ENCODE data around the gene LRRK1.

- TF ChIP-seq, protein P1, sequence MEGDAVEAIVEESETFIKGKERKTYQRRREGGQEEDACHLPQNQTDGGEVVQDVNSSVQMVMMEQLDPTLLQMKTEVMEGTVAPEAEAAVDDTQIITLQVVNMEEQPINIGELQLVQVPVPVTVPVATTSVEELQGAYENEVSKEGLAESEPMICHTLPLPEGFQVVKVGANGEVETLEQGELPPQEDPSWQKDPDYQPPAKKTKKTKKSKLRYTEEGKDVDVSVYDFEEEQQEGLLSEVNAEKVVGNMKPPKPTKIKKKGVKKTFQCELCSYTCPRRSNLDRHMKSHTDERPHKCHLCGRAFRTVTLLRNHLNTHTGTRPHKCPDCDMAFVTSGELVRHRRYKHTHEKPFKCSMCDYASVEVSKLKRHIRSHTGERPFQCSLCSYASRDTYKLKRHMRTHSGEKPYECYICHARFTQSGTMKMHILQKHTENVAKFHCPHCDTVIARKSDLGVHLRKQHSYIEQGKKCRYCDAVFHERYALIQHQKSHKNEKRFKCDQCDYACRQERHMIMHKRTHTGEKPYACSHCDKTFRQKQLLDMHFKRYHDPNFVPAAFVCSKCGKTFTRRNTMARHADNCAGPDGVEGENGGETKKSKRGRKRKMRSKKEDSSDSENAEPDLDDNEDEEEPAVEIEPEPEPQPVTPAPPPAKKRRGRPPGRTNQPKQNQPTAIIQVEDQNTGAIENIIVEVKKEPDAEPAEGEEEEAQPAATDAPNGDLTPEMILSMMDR (IDR thresholded peaks at IDR 0.05; ENCODE audit: low read depth, low read length), result no peak
- TF ChIP-seq EZH2phosphoT487 (IDR thresholded peaks at IDR 0.05; ENCODE audit: low read depth), result no peak
Observed at GRCh38 chr15:101037090-101037830, 118.1 kb downstream of the LRRK1 start.

All from OCI-LY3 (cell line).